Left ventricle myocardium superior (tissue), 1 donor: ENCODE data around the gene RBM12. TPM values are rescaled to one million over a fixed set of nuclear protein-coding genes. Genes with fewer than 3 reads are reported as not detected.
"Not testable (repeated sequence)": the region's sequence is repeated elsewhere in the genome, so short reads cannot be mapped to it uniquely, and the experiment has no call there.

Experiments
- ATAC-seq: fragments of 200-7000 bp; cut with Tn5 transposase; one replicate; pipeline ENCODE4 v1.9.1; 2020; ENCODE audit warnings: mild to moderate bottlenecking, moderate library complexity
- DNase-seq: peaks from one replicate; pipeline ENCODE4 v3.0.0-alpha.2; 2020
- intact Hi-C: fragments of 100-400 bp; cut with micrococcal nuclease; formaldehyde crosslinking; loops from one replicate; pipeline ENCODE4 v1.11.0; 2022
- long read RNA-seq: library from polyadenylated mRNA; unstranded; transcript quantifications from one replicate; pipeline ENCODE4 v2.0.0, GENCODE V29; 2021
- total RNA-seq: library from RNA; stranded (reverse); fragmentation: NEBNext Ultra II Directional; extraction: Animal tissue kit (Norgen Biotek cat#: 25700); gene quantifications from one replicate; pipeline ENCODE4 v1.2.1, GENCODE V29; 2021
- donor health status: DM: no; HTN: yes; CAD: no; lungs with severe emphysema.

RBM12 gene
- total RNA-seq, result 45.7 TPM
- long read RNA-seq, full-length matches to known transcripts, result 10 of 25 reads
- long read RNA-seq, partial matches to known transcripts, result 0 of 25 reads
- long read RNA-seq, other reads (novel, unspliced or antisense), result 15 of 25 reads

GRCh38 chr20:35664466-35665206, at the start of gene RBM12, which contains the start of gene CPNE1:
Gene RBM12 (minus strand): TSS chr20:35664900. CDS start chr20:35655322, 9,578 bp downstream.
Gene CPNE1 (minus strand): TSS chr20:35664900. CDS start chr20:35632923, 31,977 bp downstream.
- ATAC-seq (peak; percentile 97), DNase-seq (peak; percentile 94)
- intact Hi-C loops, result no loop called here

GRCh38 chr20:35714127-35714526, 49.4 kb upstream of the RBM12 start:
- ATAC-seq (no peak), DNase-seq (no peak)
- intact Hi-C loops, result no loop called here

- intact Hi-C loops, DNase-seq, ATAC-seq: not testable (repeated sequence)
Measured at GRCh38 chr20:35713120-35713519, 48.4 kb upstream of the RBM12 start.

- no peak for ATAC-seq
Measured at GRCh38 chr20:35711588-35712209, 47.0 kb upstream of the RBM12 start.

GRCh38 chr20:35710884-35711587, 46.3 kb upstream of the RBM12 start:
- DNase-seq, result no peak
- intact Hi-C loops, result no loop called here
- no peak for ATAC-seq

More at GRCh38 chr20:35711588-35712209, 47.0 kb upstream of the RBM12 start:
- DNase-seq, result no peak
- intact Hi-C loops, result no loop called here

GRCh38 chr20:35710039-35710438, 45.3 kb upstream of the RBM12 start:
- no peak for DNase-seq
- intact Hi-C loops, result no loop called here
- ATAC-seq, result no peak

GRCh38 chr20:35709259-35709658, 44.6 kb upstream of the RBM12 start:
- ATAC-seq (no peak), DNase-seq (no peak)
- intact Hi-C loops, result no loop called here

GRCh38 chr20:35708502-35708901, 43.8 kb upstream of the RBM12 start:
- ATAC-seq (no peak), DNase-seq (no peak)
- intact Hi-C loops, result no loop called here

GRCh38 chr20:35706591-35707529, 42.2 kb upstream of the RBM12 start:
- DNase-seq, ATAC-seq, intact Hi-C loops: not testable (repeated sequence)

GRCh38 chr20:35705894-35706293, 41.2 kb upstream of the RBM12 start:
- ATAC-seq, intact Hi-C loops, DNase-seq: not testable (repeated sequence)

- intact Hi-C loops, result no loop called here
- ATAC-seq, result no peak
- no peak for DNase-seq
Measured at GRCh38 chr20:35704514-35705261, 40.0 kb upstream of the RBM12 start.

- intact Hi-C loops, result no loop called here
- no peak for DNase-seq
- ATAC-seq, result no peak
Measured at GRCh38 chr20:35702824-35703695, 38.4 kb upstream of the RBM12 start.

- no peak for ATAC-seq
- intact Hi-C loops, result no loop called here
- DNase-seq, result no peak
Measured at GRCh38 chr20:35702051-35702823, 37.5 kb upstream of the RBM12 start.

GRCh38 chr20:35700625-35701148, 36.0 kb upstream of the RBM12 start:
- no peak for ATAC-seq
- DNase-seq, result no peak
- intact Hi-C loops, result no loop called here

GRCh38 chr20:35699957-35700624, 35.4 kb upstream of the RBM12 start:
- ATAC-seq, result no peak
- no peak for DNase-seq
- intact Hi-C loops, result no loop called here
